Chondrocyte (in vitro differentiated cells): ENCODE measurements around the gene PPP5C. TPM values are rescaled to one million over a fixed set of nuclear protein-coding genes. Genes with fewer than 3 reads are reported as not detected.

Source experiments
- DNase-seq: peaks from one replicate; pipeline ENCODE4 v3.0.0; 2021; ENCODE audit warnings: mixed read lengths, low spot score
- H3K27ac Mint-ChIP-seq: one replicate; pipeline ENCODE4 v1.8.0; 2021; ENCODE audit warnings: mild to moderate bottlenecking, moderate library complexity, mixed read lengths; ENCODE audit not compliant: unreplicated experiment
- H3K27me3 Mint-ChIP-seq: 2 replicates; pipeline ENCODE4 v1.8.0; 2021; ENCODE audit warnings: low read depth, mixed read lengths
- H3K36me3 Mint-ChIP-seq: 2 replicates; pipeline ENCODE4 v1.8.0; 2021; ENCODE audit warnings: low read depth, mixed read lengths
- H3K4me1 Mint-ChIP-seq: 2 replicates; pipeline ENCODE4 v1.8.0; 2021; ENCODE audit warnings: low read depth, mild to moderate bottlenecking, mixed read lengths
- H3K4me3 Mint-ChIP-seq: one replicate; pipeline ENCODE4 v1.8.0; 2021; ENCODE audit warnings: mild to moderate bottlenecking, moderate library complexity, mixed read lengths; ENCODE audit not compliant: unreplicated experiment
- H3K9me3 Mint-ChIP-seq: 2 replicates; pipeline ENCODE4 v1.8.0; 2021; ENCODE audit warnings: low read depth, mixed read lengths
- CTCF ChIP-seq: fragments of 200-600 bp; sonication (generic); IDR thresholded peaks from 2 replicates; pipeline ENCODE4 v1.5.0; 2021; ENCODE audit warnings: antibody characterized with exemption, mild to moderate bottlenecking, moderate library complexity
- total RNA-seq: library from RNA; stranded (reverse); gene quantifications from 3 replicates; pipeline ENCODE4 v1.2.1, GENCODE V29; 2021

Gene PPP5C
- total RNA-seq, 1 donor from 2014 or later = 62.5 TPM

- peaks cover 45% of the 10 kb centered on the region for H3K36me3 Mint-ChIP-seq
- no peak overlapping the region for H3K27ac Mint-ChIP-seq
- no peak for TF ChIP-seq CTCF
- no peaks in the 10 kb centered on the region for H3K27me3 Mint-ChIP-seq
- peak; percentile 87 for DNase-seq
- no peak overlapping the region for H3K4me3 Mint-ChIP-seq
- H3K4me1 Mint-ChIP-seq = peaks cover 29% of the 10 kb centered on the region
- H3K9me3 Mint-ChIP-seq = peaks cover 5% of the 10 kb centered on the region
Measured at GRCh38 chr19:46388311-46389095, 41.6 kb downstream of the PPP5C start.

- Mint-ChIP-seq H3K4me1 (peaks cover 38% of the 10 kb centered on the region), H3K9me3 (peaks cover 5% of the 10 kb centered on the region), H3K27me3 (no peaks in the 10 kb centered on the region), H3K4me3 (no peak overlapping the region), H3K36me3 (peaks cover 34% of the 10 kb centered on the region), H3K27ac (no peak overlapping the region)
- TF ChIP-seq CTCF = no peak
- peak; percentile 78 for DNase-seq
Measured at GRCh38 chr19:46390121-46390858, 43.4 kb downstream of the PPP5C start.

- H3K4me1 Mint-ChIP-seq = peaks cover 42% of the 10 kb centered on the region
- peaks cover 5% of the 10 kb centered on the region for H3K9me3 Mint-ChIP-seq
Measured at GRCh38 chr19:46390866-46391265, 44.0 kb downstream of the PPP5C start.

GRCh38 chr19:46391296-46392251 lies 44.7 kb downstream of the PPP5C start:
- TF ChIP-seq CTCF = no peak
- Mint-ChIP-seq H3K4me1 (peaks cover 42% of the 10 kb centered on the region), H3K4me3 (no peak overlapping the region), H3K27ac (peak overlapping the region; percentile 96), H3K9me3 (peaks cover 5% of the 10 kb centered on the region), H3K36me3 (peaks cover 31% of the 10 kb centered on the region), H3K27me3 (no peaks in the 10 kb centered on the region)
- peak; percentile 90 for DNase-seq

More at GRCh38 chr19:46390866-46391265, 44.0 kb downstream of the PPP5C start:
- Mint-ChIP-seq H3K36me3 (peaks cover 32% of the 10 kb centered on the region), H3K27me3 (no peaks in the 10 kb centered on the region), H3K4me3 (no peak overlapping the region), H3K27ac (peak overlapping the region; percentile 73)
- no peak for TF ChIP-seq CTCF
- peak; percentile 73 for DNase-seq
